NCI-H1436 treated with DMSO at 0.1 percent for 48 hours (cell line): ENCODE measurements around the gene OLFM3.

ENCODE experiments used
- DNase-seq: peaks from one replicate; lab custom pipeline; 2025; lab: John Stamatoyannopoulos, UW

The OLFM3 gene

DNA sequence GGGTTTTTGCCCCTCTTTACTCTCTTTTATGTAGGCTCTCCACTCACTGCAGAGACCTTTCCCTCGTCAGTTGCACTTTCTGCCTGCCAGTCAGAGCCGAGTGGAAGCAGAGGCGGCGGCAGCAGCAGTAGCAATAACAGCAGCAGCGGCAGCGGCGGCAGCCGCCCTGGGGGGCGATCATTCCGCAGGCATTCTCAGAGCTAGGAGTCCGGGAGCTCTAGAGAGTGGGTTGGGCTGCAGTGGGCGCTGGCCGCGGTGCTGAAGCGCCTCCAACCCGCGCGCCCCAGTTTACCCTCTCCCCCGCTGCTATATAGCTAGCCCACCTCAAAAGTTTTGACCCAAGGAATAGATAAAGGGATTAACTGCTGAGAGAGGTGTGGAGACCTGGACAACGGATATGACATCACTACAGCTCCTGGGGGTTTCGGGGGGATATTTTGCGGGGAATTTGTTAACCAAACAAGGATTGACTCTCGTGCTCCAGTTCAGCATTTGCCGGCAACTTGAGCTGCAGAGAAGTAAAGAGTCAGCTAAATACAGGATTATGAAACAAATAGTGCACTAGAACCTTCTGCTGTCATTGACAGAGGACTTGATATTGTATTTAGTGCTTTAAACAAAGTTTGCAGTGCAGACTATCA, at the start of gene OLFM3:
Gene OLFM3 (minus strand): TSS at position 102 of the 641 bp plus-strand sequence.
- DNase-seq: no peak

DNA sequence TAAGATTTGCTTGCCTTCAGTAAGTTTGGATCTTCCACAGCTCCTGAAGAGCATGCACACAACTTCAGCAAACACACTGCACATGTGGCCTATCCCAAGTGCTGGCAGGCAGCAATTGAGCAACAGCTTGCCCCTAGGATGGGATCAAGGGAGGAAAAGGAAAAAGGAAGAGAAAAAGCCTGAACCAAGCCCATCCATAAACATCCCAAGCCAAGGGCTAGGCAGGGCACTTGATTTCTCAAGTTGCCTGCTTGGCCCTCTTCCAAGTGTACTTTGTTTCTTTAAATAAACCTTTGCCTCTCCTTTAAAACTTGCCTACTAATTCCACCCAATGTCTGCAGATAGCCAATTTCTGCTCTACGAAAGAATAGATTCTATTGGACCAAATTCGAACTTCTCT, 49.0 kb upstream of the OLFM3 start:
- no peak for DNase-seq

DNA sequence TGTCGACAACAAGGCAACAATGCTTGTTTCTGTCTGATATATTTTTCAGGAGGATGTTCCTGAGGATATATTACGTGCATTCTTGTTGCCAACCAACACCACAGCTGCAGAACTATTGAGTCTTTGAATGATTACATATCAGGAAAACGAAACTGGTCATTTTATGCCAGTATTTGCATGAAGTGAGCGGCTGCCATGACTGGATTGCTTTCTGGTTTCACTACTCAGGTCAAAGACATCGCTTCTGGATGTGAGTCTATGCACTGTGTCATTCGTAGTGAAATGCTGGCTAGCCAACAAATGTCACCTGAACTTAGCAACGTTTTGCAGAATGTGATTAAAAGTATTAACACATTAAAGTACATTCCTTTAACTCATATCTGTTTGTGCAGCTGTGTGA, 35.8 kb upstream of the OLFM3 start:
- no peak for DNase-seq

DNA sequence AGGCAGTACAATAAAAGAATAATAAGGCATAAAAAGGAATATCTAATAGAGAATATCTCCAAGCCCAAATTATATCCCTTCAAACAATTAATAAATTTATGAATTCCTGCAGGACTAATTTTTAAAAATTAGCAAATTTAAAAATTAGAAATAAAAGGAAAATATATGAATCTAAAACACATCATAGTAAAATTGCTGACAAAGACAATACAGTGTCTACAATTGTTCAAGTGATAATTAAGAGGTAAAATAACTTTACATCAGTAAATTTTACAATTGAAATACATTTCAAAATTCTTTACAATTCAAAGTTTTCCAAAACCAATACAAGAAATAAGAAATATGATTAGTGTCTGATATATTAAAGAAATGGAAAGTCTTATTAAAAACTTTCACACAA, 22.8 kb upstream of the OLFM3 start:
- no peak for DNase-seq

DNA sequence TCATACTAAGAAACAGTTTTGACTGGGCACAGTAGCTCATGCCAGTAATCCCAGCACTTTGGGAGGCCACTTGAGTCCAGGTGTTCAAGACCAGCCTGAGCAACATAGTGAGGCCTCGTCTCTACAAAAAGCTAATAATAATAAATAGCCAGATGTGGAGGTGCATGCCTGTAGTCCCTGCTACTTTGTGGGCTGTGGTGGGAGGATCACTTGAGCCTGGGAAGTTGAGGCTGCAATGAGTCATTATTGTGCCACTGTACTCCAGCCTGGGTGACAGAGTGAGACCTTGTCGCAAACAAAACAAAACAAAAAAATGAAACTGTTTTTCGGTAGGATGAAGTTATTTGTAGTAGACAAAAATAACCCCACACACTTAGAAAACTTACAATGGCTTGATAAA, 19.0 kb upstream of the OLFM3 start:
- no peak for DNase-seq

DNA sequence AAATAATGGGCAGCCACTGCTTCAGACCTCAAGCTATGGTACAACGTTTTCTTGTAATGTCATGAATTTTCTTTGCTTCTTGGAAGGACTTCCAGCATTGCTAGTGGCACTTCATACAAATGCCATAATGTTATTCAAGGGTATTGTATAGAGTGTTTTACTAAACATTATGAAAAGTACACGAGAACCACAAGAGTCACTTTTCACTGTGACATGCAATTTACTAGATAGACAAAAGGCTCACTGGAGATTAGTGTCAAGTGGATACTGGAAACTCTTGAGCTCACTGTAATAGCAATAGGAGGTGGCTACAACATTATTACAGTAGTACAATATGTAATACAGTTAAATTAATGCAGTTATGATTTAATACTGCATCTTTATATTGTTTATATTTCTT, 5.3 kb upstream of the OLFM3 start:
- no peak for DNase-seq

DNA sequence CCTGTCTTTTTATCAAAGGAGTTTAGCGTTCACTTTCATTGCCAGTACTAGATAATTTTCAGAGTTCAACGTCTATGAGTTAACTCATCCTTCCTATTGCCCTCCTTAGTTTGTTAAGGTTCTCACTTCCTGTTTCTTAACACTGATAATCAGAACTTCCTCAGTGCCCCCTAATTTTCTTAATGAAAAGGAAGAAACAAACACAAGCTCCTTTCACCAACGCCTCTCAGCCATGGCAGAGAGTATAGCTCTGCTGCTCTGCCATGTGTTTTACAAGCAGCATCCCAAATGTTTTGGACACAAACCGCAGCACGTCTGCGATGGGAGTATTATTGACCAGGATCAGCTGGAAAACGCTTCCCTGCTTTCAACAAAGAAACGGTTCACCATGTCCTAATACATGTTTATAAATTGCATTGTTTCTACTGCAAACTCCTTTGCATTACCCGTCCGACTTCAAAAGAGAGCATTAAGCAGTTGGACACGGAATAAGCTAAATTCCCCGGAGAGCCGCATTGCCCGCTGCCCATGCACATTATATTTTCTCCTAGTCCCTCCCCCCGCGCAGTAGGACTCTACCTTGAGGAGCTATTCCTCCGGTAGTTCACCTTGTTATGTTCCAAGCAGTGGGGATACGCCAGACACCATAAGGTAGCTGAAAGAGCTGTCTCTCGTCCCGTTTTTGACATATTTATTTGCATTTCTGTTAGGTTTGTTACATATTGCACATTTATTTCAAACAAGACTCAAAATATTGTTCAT, 561 bp downstream of the OLFM3 start:
- no peak for DNase-seq

DNA sequence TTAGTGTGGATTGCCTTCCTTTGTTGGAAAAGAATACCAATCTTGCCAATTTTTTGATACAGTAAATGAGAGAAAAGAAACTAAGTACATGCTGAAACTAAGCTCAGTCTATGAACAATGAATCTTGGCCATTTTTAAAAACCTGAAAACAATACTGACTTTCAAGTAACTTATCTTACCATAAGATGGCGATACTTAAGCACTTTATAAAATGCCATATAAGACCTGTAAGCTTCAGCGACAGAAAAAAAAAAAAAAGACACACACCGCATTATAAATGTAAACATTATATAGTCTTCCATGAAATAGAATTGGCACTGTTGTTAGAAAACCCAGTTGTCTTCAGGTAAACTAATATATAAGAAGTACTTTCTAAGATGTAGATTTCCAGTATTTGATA, 3.0 kb downstream of the OLFM3 start:
- no peak for DNase-seq

DNA sequence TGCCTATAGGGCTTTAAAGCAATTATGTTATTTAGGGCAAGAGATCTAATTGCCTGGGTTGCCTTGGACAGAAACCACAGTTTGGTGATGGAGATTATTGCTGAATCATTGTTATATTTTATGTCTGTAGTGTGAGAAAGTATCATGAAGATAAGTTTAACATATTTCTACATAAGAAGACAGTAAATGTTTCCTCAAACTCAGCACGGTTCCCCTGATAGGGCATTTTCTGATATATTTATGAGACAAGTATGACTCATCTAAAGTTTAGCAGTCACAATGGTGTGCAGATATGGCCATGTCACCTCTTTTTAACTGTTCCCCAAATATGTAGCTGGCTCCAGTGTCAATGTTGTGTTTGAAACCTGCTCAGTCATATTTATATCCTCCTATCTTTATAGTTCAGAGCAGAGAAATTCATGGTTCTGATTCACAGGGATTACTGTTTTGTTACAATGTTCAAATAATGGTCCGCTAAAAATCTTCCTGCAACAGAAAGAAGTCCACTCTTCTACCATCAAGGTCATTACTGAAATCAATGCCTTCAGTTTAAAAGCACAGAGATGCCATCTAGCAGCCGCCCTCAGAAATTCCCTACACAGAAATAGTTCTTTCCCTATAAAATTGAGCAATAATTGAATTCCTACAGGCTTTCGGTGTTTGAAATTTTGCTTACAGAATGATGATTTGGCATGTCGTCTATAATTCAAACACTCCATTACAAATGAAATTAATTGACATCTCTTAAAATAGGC, 3.7 kb downstream of the OLFM3 start:
- DNase-seq: no peak

DNA sequence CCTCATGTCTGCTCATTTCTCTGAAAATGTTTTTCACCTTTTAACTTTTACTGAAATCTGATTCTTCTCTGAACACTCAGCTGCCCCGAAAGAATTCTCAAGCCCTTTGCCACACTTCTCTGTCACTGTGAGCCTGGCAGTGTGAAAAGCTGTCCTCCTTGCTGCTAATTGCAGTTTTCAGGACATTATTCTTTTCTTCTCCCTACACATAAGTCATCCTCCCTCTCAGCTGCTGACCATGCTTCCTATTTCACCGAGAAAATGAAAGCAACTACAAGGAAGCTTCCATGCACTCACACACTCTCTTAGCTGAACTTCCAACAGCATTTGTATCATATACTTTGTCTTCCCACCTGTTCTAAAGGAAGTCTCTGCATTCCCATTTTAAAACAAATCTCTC, 15.8 kb downstream of the OLFM3 start:
- no peak for DNase-seq

DNA sequence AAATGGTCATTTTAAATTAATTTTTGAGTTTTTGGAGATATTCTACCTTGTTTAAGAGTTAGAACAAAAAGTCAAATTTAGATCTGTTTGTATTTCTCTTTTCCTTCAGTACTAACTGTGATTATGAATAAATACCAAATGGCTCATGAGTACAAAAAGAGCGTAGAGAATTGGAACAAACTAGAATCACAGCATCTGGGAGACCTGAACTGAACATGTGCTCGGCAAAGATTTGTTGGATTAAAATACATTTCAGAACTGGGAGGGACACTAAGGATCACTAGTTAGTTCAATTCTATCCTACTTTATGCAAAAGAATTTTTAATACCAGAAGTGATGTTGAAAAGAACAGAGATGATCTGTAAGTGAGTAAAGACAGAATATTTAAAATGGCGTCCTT, 19.5 kb downstream of the OLFM3 start:
- DNase-seq: no peak

DNA sequence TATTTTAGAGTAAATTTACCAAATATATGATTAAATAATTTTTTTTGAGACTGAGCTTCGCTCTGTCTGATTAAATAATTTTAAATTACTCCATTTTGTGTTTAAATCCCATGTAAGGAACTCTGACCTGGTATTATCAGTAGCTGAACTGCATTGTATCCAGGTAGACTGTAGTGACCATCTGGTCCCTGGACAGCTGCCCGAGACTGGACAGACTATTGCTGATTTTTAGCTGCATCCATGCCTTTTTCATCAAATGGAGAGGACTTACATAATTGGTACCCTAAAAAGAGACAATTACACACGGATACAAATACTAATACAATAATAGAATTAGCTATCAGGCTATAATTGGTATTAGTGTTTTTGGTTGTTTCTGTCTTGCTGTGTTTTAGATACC, 20.6 kb downstream of the OLFM3 start:
- DNase-seq: no peak

DNA sequence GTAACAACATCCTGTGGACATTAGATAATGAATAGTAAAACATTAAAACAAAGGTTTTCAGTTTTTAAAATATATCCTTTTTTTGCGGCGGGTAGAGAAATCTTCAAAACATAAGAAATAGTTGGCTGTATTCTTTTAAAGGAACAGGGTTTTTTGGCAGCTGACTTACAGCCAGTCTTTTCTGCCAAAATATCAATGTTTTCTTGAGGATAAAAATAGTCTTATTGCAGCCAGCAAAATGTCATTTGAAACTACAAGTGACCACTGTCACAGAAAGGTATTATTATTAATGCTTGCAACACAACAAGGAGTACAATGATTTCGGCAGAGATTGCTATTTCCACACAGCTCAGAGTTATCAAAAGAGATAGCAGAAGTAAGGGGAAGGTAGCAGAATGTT, 21.4 kb downstream of the OLFM3 start:
- no peak for DNase-seq

DNA sequence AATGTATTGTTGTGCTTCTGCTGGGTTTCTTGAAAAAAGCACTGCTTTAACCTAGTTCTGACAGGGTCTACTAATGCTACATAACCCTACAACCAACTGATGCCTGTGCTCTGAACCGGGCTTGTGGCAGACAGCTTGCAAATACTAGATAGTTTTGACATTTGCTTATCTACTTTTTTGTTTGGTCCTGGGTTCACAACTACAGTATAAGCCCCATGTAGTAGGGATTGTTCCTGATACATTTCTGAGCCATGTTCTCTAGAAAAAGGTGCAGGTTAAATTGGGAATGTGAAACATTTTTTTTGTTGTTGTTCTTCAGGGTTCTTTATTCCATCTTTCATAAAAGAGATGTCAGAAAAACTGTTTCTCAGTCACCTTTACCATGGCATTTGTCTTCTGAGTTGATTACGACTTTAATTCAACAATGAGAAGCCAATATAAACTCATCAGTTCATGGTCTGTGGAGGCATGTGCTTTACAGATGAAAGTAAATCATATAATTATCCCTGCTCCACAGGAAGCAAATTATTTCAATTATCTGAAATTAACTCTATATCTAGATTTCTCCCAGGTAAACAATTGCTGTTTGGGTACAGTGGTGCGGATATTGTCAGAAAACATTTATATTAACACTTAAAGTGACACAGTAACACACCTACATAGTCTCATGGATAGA, 22.0 kb downstream of the OLFM3 start:
- no peak for DNase-seq

DNA sequence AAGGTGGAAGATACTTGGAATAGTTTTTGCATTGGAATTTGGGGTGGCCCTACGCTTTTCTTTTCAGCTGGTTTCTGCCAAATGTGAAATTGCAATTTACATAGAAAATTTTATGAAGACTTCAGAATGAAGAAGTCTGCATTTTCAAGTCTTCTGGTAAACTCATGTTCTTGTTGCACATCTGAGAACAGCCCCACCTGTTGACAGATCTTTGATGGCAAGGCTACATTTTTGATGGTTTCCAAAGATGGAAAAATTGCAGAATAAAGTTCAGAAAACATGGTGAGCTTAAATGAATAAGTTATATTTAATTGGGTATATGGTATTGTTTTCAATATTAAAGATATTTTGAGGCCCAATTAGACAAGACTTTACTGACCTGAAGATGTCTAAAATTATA, 25.4 kb downstream of the OLFM3 start:
- no peak for DNase-seq

DNA sequence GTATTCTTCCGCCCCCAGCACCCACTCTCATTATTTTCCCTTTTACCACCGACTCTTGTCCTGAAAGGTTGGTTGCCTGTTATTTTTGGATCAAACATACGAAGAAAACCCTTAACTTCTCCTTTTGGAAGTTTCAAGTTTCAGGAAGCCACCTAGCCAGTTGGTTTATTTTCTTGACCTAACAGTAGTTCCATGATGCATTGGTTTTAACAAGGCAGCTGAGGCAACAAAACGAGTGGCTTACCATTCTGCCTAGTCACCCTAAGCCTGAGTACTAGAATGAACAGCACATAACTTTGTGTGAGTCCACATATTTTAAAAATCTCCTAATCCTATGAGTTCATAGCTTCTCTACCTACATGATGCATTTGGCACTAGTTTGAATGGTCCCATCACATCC, 28.9 kb downstream of the OLFM3 start:
- DNase-seq: no peak

DNA sequence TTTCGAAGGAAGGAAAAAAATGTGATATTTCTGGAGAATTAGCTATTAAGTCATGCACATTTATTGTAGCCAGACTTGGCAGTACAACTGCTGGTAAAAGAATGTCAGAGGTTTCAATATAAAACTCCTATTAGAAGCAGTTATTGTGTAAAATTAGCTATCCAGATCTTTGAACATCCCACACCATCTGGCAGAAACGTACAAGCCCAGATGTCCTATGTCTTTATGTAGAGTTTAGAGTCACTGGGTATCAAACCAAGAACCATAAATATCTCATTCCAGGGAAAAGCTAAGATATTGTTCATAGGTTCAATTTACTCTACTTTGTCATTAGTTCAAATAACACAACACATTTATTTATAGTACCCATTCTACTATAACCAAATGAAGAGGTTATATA, 31.4 kb downstream of the OLFM3 start:
- DNase-seq: no peak

DNA sequence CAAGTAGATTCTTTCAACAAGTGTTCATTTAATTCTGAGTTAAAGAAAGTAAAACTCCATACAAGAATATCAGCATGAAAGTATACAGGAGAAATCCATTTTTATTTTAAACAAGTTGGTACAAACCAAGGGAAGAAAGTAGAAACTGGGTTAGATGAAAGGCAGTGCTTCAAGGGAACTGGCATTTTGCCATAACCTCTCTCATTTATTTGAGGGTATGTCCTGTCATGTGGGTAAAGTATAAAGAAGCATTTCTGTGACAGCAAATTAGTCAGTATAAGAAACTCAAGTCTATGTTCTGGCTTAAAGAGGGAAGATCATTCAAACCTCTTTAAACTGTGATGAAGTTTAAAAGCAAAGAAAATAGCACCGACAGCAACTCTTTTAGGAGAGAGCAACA, 32.0 kb downstream of the OLFM3 start:
- DNase-seq: no peak

DNA sequence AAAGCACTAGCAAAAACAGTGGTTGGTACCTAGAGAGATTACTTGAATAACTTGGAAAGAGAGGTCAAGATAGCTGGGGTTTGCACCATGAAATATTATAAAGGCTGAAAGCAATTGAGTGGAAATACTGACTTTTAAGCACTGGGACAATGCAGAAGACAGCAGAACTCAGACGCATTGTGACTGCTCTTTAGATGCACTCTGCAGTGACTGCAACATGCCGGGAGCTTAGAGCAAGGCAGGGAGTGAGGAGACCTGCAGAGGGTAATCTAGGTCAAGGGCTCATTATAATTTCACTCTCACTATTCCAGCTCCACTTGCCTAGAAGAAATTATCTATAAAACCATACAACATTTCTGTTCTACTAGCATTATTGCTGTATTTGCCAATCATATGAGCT, 36.6 kb downstream of the OLFM3 start:
- no peak for DNase-seq

DNA sequence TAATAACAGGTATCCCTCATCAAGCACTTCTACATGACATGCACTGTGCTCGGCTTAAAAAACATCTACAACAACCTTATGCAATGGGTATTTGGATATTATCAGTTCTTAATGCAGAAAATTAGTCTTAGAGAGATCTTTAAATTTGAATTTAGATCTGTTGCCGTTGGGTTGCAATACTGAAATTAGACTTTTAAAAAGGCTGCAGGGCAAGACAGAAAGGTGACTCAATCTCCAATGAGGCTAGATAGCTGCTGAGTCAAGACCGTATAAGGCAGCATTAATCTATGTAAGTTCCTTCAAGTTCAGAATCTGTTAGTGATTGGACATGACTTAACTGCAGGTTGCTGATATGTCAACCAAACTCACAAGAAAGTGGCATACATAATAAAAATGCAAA, 37.3 kb downstream of the OLFM3 start:
- no peak for DNase-seq

DNA sequence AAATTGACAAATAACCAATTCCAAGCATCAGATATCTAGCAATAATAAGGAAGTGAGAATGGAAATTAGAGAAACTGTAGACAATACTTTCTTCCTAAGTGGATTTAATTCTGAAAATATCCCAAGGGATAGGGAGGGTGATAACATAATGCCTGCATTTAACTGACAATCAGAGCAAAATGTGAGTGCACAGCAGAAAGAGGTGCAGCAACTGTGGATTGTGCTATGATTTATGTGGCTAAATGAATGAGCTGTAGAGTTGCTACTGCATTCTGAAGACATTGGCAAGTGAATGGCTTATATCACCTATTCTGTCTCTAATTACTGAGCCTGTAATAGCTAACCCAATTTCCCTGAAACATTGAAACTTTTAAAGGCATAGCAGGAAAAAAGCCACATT, 39.0 kb downstream of the OLFM3 start:
- DNase-seq: no peak

DNA sequence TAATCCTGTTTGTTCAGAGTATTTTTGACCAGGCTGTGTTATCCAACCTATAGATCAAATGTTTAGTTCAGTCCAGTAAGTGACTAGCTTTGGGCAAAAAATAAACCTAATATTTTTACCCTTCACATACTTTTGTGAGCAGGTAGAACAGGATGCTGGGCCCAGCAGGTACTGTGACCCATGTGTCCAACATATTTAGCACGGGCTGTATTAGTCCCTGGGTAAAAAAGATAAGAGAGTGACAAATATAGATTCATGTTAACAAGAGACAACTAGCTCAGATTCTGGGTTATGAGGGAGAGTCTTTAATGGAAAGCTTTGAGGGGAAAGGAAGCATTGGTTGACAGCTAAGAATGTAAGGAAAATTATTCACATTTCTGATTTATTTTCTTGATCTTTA, 43.1 kb downstream of the OLFM3 start:
- DNase-seq: no peak

DNA sequence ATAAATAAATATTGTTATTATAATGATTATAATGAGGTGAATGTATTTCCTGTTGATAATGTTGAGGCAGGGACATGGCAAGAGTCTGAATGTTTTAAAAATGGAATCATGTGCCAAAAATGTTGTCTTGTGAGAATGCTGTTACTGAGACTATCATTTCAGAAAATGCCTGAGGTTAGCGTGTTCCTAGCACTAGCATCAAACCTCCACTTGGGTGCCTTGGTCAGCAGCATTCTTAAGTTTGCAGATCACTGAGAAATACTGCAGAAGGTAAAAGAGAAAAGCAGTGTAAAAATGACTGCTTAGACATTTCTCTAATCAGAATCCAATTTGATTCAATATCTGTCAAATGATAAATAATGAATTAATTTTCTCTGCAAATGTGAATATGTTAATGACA, 50.8 kb downstream of the OLFM3 start:
- no peak for DNase-seq
